OCI-LY7 (cell line): ENCODE data around the gene ZNF593OS.

Experiments used
- CTCF ChIP-seq: fragments of 200-600 bp; sonication (generic); conservative IDR thresholded peaks from 2 replicates; pipeline ENCODE4 v1.5.1; 2014; ENCODE audit warnings: mild to moderate bottlenecking, antibody characterized with exemption, low read length, moderate library complexity, mixed read lengths
- EZH2phosphoT487 ChIP-seq: fragments of 200-600 bp; sonication (generic); IDR thresholded peaks from 2 replicates; pipeline ENCODE4 v1.6.1; 2018; ENCODE audit warnings: low read depth, borderline replicate concordance, mild to moderate bottlenecking, mixed run types, antibody characterized with exemption, low read length, moderate library complexity, mixed read lengths

DNA sequence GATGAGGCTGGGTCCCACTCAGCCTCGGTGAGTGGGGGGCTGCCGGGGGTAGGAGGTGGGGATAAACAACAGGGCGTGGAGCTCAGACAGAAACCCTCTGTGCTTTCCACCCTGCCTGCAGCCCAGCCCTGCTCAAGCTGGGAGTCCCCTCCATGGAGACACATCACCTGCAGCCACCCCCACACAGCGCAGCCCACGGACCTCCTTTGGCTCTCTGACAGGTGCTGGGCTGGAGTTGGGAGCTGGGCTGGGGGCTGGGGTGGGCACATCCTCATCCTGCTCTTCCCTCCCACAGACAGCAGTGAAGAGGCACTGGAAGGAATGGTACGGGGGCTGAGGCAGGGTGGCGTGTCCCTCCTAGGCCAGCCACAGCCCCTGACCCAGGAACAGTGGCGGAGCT, 16.8 kb upstream of the ZNF593OS start:
- TF ChIP-seq CTCF (no peak), EZH2phosphoT487 (no peak)
